ENCODE data around the gene DGKQ. TPM values are rescaled to one million over a fixed set of nuclear protein-coding genes. Genes with fewer than 3 reads are reported as not detected.
"Not testable (repeated sequence)": the region's sequence is repeated elsewhere in the genome, so short reads cannot be mapped to it uniquely, and the experiment has no call there.

The DGKQ gene
- total RNA-seq, 1 donor from 2014 or later: 8.6 TPM

GRCh38 chr4:1009542-1010394, 36.4 kb upstream of the DGKQ start:
- DNase-seq: peak; percentile 82

- DNase-seq: peak; percentile 55
Observed at GRCh38 chr4:1008840-1009541, 35.6 kb upstream of the DGKQ start.

- DNase-seq: no peak
Observed at GRCh38 chr4:1006856-1007255, 33.5 kb upstream of the DGKQ start.

DNA sequence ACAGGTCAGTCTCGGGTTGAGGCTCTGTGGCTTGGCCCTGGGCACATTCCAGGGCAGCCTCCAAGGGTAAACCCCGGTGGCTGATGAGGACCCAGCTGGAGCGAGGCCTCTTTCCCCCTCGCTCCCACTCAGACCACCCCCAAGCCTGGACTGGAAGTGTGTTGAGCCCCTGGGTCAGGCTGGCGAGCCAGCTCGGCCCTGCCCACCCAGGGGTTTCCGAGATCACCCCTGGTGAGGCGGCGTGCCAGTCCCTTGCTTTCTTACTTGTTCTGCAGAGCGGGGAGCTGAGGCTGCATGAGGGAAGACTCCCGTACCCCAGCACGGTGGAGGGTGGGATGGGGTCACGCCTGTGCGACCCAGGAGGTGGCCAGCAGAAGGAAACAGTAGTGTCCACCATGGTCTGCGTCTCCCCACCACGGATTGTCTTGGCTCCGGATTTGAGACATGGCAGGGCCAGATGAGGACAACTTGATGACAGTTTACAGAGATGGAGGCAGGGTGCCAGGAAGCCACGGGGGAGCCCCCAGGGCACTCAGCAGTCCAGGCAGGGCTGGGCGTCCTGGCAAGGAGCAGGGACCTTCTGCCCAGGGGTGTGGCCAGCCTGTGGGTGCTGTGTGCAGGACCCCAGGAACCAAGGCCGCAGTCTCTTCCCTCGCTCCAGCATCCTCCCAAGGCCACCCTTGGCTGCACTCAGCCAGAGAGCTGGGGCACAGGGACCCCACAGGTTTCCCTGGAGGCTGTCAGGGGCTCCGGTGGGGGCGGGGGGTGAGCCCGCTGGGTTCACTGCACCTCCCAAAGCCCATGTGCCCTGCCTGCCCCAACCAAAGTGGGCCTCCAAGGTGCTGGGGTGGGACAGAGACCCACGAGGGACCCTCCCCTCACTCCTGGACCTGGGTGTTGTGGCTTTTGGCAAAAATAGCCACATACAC, 31.5 kb upstream of the DGKQ start:
- no peak for DNase-seq

DNA sequence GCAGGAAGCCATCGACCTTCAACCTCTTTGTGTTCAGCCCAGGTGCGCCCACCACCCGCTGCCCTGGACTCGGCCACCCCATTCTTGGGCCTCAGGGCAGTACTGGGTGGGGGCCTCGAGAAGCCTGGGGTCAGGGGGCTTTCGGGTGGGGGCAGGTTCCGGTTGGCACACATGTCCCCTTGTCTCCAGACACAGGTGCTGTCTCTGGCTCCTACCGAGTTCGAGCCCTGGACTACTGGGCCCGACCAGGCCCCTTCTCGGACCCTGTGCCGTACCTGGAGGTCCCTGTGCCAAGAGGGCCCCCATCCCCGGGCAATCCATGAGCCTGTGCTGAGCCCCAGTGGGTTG, 30.7 kb upstream of the DGKQ start:
- no peak for DNase-seq

- DNase-seq: no peak
Observed at GRCh38 chr4:1003271-1004070, 30.1 kb upstream of the DGKQ start.

DNA sequence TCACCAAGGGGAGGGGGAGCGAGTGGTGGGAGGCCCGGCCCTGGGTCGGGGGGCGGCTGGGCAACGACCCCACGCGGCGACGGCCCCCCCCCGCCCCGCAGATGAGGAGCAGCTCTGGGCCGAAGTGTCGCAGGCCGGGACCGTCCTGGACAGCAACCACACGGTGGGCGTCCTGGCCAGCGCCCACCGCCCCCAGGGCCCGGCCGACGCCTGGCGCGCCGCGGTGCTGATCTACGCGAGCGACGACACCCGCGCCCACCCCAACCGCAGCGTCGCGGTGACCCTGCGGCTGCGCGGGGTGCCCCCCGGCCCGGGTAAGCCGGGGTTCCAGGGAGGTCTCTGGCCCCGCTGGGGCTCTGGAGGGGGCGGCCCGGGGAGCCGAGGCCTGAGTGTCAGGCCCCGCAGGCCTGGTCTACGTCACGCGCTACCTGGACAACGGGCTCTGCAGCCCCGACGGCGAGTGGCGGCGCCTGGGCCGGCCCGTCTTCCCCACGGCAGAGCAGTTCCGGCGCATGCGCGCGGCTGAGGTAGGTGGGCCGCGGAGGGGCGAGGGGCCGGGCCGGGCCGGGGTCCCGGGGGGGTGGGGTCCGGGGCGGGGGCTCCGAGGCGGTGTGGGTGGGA, 29.4 kb upstream of the DGKQ start:
- DNase-seq: no peak

DNA sequence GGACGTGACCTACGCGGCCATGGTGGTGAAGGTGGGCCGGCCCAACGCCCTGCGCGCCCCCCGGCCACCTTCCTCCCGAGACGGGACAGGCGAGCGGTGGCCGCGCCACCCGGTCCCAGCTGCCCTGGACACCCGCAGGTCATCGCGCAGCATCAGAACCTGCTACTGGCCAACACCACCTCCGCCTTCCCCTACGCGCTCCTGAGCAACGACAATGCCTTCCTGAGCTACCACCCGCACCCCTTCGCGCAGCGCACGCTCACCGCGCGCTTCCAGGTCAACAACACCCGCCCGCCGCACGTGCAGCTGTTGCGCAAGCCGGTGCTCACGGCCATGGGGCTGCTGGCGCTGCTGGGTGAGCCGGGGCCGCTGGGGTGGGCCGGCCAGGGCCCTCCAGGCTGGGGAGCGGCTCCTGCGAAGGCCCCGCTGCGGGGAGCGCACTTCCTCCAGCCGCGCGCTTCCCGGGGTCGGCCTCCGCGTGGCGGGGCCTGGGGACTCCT, 28.8 kb upstream of the DGKQ start:
- peak; percentile 49 for DNase-seq

DNA sequence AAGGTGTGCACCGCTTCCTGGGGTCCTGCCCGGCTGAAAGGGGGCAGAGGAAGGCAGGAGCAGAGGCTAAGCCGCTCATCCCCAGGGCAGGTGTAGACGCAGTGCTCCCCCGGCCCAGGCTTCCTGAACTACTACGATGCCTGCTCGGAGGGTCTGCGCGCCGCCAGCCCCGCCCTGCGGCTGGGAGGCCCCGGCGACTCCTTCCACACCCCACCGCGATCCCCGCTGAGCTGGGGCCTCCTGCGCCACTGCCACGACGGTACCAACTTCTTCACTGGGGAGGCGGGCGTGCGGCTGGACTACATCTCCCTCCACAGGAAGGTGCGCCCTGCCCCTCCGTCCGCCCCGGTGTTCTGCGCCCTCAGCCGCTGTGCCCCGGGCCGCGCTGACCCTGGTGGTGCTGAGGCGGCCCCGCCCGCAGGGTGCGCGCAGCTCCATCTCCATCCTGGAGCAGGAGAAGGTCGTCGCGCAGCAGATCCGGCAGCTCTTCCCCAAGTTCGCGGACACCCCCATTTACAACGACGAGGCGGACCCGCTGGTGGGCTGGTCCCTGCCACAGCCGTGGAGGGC, 28.3 kb upstream of the DGKQ start:
- no peak for DNase-seq

DNA sequence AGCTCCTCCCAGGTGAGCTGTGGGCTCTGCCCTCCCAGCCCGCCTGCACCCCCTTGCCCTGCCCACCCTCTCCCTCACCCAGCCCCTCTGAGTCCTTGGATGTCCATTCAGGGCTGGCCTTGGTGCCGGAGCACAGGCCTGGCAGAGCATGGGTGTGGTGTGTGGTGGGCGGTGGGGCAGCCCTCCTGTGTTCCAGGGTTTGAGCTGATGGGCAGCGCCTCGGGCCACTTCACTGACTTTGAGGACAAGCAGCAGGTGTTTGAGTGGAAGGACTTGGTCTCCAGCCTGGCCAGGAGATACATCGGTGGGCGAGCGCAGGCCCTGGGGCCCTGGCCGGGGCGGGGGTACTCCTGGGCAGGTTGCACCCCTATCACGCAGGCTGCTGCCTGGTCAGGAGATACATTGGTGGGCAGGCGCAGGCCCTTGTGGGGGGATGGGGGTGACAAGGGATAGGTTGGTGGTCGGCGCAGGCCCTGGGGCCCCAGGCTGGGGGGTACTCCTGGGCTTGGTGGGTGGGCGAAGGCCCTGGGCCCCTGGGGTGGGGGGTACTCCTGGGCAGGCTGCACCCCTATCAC, 27.4 kb upstream of the DGKQ start:
- DNase-seq: no peak

- no peak for DNase-seq
Observed at GRCh38 chr4:999882-1000425, 26.6 kb upstream of the DGKQ start.

- not testable (repeated sequence) for DNase-seq
Observed at GRCh38 chr4:999240-999863, 26.0 kb upstream of the DGKQ start.

- no peak for DNase-seq
Observed at GRCh38 chr4:998096-998691, 24.8 kb upstream of the DGKQ start.

DNA sequence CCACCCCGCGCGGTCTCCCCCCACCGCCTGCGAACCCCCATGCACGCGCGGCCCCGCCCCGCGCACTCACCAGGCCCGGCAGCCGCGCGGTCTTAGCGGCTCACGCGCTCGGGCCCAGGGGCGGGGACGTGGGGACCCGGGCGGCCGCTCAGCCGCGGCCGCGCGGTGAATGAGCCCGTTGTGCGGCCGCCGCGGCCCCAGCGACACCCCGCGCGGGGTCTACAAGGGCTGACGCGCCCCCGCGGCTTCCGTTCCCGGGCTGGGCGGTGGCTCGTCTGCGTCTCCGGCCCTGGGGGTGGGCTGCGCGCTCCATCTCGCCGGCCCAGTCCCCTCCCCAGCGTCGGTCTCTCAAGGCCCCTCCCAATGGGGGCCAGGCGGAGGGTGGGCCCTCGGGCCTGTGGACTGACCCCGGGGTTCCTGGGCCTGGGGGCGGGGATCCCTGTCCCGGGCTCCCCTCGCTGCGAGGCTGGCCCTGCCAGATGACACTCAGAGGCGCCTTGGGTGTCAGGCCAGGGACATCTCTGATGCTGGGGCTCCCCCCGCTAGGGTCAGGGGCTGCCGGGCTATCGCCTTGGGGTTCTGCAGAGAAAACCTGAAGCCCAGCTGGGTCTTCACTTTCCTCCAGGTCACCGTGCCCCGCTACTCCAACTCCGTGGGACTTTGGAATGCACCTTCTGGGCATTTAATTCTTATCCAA, 24.2 kb upstream of the DGKQ start:
- no peak for DNase-seq

DNA sequence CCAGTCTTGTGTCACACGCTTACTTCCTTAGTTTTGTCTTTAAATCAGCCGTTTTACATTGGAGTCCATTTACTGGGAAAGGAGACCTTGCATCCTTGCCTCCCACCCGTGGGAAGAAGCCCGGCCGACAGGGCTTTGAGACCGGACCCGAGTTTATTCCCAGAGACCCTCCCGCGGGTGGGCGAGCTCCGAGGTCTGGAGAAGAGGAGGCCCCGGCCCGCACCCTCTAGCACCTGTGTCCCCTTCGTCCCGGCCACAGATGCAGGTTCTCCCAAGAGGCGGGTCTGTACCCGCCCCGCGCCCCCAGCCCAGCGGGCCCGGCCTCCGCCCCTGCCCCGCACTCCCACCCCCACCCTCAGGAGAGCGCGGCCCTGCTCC, 23.6 kb upstream of the DGKQ start:
- no peak for DNase-seq

GRCh38 chr4:996030-996996, 22.9 kb upstream of the DGKQ start:
- no peak for DNase-seq

- DNase-seq: no peak
Observed at GRCh38 chr4:995311-996026, 22.1 kb upstream of the DGKQ start.
